Suprapubic skin (tissue), 4 donors: ENCODE results near the gene SCFD2. TPM values are rescaled to one million over a fixed set of nuclear protein-coding genes. Genes with fewer than 3 reads are reported as not detected.

Experiments
- DNase-seq, 2 donors: peaks; one replicate each; pipeline ENCODE4 v3.0.0-alpha.2; 2019; ENCODE audit warnings: low spot score in 2 of 2
- H3K27ac ChIP-seq: fragments of 200-600 bp; sonication (generic); one replicate; pipeline ENCODE4 v1.5.1; 2019
- H3K27me3 ChIP-seq: fragments of 200-600 bp; sonication (generic); one replicate; pipeline ENCODE4 v1.5.1; 2019
- H3K36me3 ChIP-seq: fragments of 200-600 bp; sonication (generic); one replicate; pipeline ENCODE4 v1.5.1; 2019
- H3K4me1 ChIP-seq: fragments of 200-600 bp; sonication (generic); one replicate; pipeline ENCODE4 v1.5.1; 2019
- H3K4me3 ChIP-seq: fragments of 200-600 bp; sonication (generic); one replicate; pipeline ENCODE4 v1.5.1; 2019; ENCODE audit warnings: mild to moderate bottlenecking
- H3K9me3 ChIP-seq: fragments of 200-600 bp; sonication (generic); one replicate; pipeline ENCODE4 v1.5.1; 2019
- EP300 ChIP-seq: sonication (generic); formaldehyde crosslinking; IDR thresholded peaks from one replicate; pipeline ENCODE4 v1.6.1; 2017; ENCODE audit warnings: antibody characterized with exemption
- POLR2A ChIP-seq, 2 donors: fragments of 450-650 bp; IDR thresholded peaks; one replicate each; pipeline ENCODE4 v1.6.1; 2017; ENCODE audit warnings: antibody characterized with exemption in 2 of 2, mild to moderate bottlenecking in 2 of 2, moderate library complexity in 2 of 2
- POLR2AphosphoS5 ChIP-seq, 3 donors: sonication (generic); formaldehyde crosslinking; IDR thresholded peaks; one replicate each; pipeline ENCODE4 v1.6.1; 2017; ENCODE audit warnings: antibody characterized with exemption in 3 of 3
- WGBS: methylation state at CpG from one replicate; pipeline ENCODE4 v1.1.5; 2018; 5-methylcytosine and 5-hydroxymethylcytosine counted together
- total RNA-seq, 4 donors: library from RNA; depleted of rRNA; stranded (reverse); fragments of >200 nt; gene quantifications; one replicate each; pipeline ENCODE4 v1.1.0, GENCODE V29; 2016
- TF ChIP-seq, protein P1 (sequence below), 2 donors: fragments of 200-600 bp in 1 of 2; fragments of 450-650 bp in 1 of 2; sonication (generic) in 1 of 2; IDR thresholded peaks; one replicate each; pipeline ENCODE4 v1.5.1; 2016 to 2019; ENCODE audit warnings: antibody characterized with exemption in 2 of 2, mild to moderate bottlenecking in 1 of 2, moderate library complexity in 1 of 2

The SCFD2 gene
- total RNA-seq, 4 donors from 2014 or later = 25.5 to 39.5 (median 31.9) TPM

DNA sequence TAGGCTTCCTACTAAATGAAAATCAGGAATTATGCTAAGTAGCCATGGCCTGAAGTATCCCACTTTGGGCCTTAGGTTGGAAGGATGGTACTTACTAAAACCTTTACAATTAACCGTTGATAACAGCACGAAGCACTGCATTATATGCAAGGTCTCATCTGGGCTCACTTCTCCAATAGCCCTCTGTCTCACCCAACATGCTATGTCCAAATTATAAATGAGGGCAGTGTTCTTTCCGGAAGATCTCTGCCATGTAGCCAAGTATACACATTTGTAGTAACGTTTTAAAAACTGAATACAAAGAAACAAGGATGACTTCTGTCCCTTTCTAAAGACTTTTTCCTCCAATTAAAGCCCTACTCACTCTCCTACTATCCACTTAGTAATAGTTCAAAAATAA is 51.6 kb downstream of the SCFD2 start:
- DNase-seq = no peak
- WGBS = 84% methylated on average over 4 of the region's 4 CpGs
- peaks cover 3% of the 10 kb centered on the region for H3K4me1 ChIP-seq
- H3K4me3 ChIP-seq = no peak overlapping the region
- no peaks in the 10 kb centered on the region for H3K27me3 ChIP-seq
- H3K36me3 ChIP-seq = peaks cover 5% of the 10 kb centered on the region
- no peak overlapping the region for H3K27ac ChIP-seq
- H3K9me3 ChIP-seq = no peaks in the 10 kb centered on the region
- TF ChIP-seq EP300 (no peak), POLR2A (IDR thresholded peaks at IDR 0.05) (no peak)
- TF ChIP-seq, protein P1, sequence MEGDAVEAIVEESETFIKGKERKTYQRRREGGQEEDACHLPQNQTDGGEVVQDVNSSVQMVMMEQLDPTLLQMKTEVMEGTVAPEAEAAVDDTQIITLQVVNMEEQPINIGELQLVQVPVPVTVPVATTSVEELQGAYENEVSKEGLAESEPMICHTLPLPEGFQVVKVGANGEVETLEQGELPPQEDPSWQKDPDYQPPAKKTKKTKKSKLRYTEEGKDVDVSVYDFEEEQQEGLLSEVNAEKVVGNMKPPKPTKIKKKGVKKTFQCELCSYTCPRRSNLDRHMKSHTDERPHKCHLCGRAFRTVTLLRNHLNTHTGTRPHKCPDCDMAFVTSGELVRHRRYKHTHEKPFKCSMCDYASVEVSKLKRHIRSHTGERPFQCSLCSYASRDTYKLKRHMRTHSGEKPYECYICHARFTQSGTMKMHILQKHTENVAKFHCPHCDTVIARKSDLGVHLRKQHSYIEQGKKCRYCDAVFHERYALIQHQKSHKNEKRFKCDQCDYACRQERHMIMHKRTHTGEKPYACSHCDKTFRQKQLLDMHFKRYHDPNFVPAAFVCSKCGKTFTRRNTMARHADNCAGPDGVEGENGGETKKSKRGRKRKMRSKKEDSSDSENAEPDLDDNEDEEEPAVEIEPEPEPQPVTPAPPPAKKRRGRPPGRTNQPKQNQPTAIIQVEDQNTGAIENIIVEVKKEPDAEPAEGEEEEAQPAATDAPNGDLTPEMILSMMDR (IDR thresholded peaks at IDR 0.05) = no peak

GRCh38 chr4:53313510-53313909 is 52.4 kb downstream of the SCFD2 start:
- no peaks in the 10 kb centered on the region for H3K27me3 ChIP-seq
- WGBS = 91% methylated on average over 3 of the region's 3 CpGs
- H3K9me3 ChIP-seq = no peaks in the 10 kb centered on the region
- no peak for TF ChIP-seq POLR2AphosphoS5 (IDR thresholded peaks at IDR 0.05)
- TF ChIP-seq, protein P1 (IDR thresholded peaks at IDR 0.05) = no peak
- H3K4me3 ChIP-seq = no peak overlapping the region
- H3K36me3 ChIP-seq = peaks cover 5% of the 10 kb centered on the region
- peaks cover 3% of the 10 kb centered on the region for H3K4me1 ChIP-seq
- no peak for DNase-seq
- H3K27ac ChIP-seq = no peak overlapping the region

GRCh38 chr4:53309321-53310040 is 56.4 kb downstream of the SCFD2 start:
- no peak for TF ChIP-seq EP300
- Histone ChIP-seq H3K36me3 (peaks cover 5% of the 10 kb centered on the region), H3K4me1 (peaks cover 3% of the 10 kb centered on the region), H3K27ac (no peak overlapping the region), H3K9me3 (no peaks in the 10 kb centered on the region), H3K4me3 (no peak overlapping the region), H3K27me3 (no peaks in the 10 kb centered on the region)
- DNase-seq = no peak
- WGBS = 87% methylated on average over 4 of the region's 4 CpGs

GRCh38 chr4:53307819-53308780 is 57.8 kb downstream of the SCFD2 start:
- DNase-seq = no peak
- Histone ChIP-seq H3K9me3 (no peaks in the 10 kb centered on the region), H3K27ac (peak overlapping the region; percentile 60), H3K27me3 (no peaks in the 10 kb centered on the region), H3K4me1 (peaks cover 3% of the 10 kb centered on the region), H3K36me3 (peaks cover 2% of the 10 kb centered on the region), H3K4me3 (no peak overlapping the region)
- WGBS = 48% methylated on average over 4 of the region's 4 CpGs
- TF ChIP-seq POLR2AphosphoS5 (IDR thresholded peaks at IDR 0.05) = no peak
- no peak for TF ChIP-seq POLR2A (IDR thresholded peaks at IDR 0.05)
- TF ChIP-seq, protein P1 (IDR thresholded peaks at IDR 0.05) = no peak
- no peak for TF ChIP-seq EP300

DNA sequence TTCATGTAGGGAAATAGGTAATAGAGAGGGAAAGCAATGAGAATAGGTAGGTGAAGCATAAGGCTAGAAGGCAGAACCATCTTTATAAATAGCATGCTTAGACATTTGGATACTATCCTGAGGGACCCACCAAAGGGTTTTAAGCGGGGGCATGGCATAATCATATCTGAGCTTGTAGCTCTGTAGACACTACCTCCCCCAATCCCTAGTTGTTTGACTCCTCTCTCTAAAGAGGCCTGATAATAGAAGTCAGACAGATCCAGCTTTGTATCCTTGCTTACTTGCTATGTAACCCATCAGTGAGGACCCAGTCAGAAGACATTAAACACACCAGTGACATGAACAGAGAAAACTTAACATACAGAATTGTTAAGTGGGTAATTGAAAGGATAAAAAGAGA is 58.7 kb downstream of the SCFD2 start:
- 77% methylated on average over 1 of the region's 1 CpG for WGBS
- DNase-seq = no peak
- Histone ChIP-seq H3K4me1 (peaks cover 3% of the 10 kb centered on the region), H3K27ac (no peak overlapping the region), H3K9me3 (no peaks in the 10 kb centered on the region), H3K36me3 (no peaks in the 10 kb centered on the region), H3K4me3 (no peak overlapping the region), H3K27me3 (no peaks in the 10 kb centered on the region)
- TF ChIP-seq EP300 = no peak
- no peak for TF ChIP-seq POLR2AphosphoS5 (IDR thresholded peaks at IDR 0.05)
- TF ChIP-seq, protein P1 (IDR thresholded peaks at IDR 0.05) = no peak
- no peak for TF ChIP-seq POLR2A (IDR thresholded peaks at IDR 0.05)
